GM19239 (cell line): ENCODE measurements around the gene SPATA46.

Experiments
- DNase-seq: peaks from one replicate; pipeline ENCODE4 v3.0.0; 2011; ENCODE audit warnings: low spot score; ENCODE audit not compliant: insufficient read length
- FAIRE-seq: peaks from 2 replicates; lab custom pipeline; 2011; peaks lifted over from hg19 to GRCh38; lab: Jason Lieb, UNC

The SPATA46 gene

DNA sequence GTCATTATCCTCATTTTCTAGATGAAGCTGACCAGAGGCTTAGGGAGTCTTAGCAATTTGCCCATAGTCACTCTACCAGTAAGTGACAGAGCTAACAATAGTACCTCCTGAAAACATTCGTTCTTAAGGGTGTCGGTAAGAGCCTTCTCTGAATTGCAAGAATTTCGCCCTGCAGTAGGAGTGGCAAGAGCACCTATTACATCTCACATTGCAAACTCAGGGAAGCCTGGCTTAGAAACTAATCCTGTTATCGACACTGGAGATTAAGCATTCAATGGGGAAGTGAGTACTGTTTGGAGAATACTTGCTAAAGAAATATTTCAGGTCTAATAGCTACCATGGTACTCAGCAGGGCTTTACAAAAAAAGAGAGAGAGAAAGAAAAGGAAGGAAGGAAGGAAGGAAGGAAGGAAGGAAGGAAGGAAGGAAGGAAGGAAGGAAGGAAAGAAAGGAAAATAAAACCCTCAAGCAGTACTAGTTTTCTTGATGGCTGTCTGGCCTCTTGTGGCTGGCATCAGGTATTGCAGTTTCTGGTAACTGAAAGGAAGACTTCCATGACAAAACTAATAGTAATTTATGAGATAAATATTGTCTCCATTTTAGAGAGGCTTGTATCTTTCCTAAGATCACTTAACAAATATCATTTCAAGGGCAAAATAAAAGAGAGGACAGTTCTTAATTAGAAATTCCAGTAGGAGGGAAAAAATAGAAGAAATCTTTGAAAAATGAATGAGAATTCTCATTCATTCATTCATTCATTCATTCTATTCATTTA is 15.3 kb upstream of the SPATA46 start:
- FAIRE-seq (peak; percentile 79), DNase-seq (peak; percentile 29)

DNA sequence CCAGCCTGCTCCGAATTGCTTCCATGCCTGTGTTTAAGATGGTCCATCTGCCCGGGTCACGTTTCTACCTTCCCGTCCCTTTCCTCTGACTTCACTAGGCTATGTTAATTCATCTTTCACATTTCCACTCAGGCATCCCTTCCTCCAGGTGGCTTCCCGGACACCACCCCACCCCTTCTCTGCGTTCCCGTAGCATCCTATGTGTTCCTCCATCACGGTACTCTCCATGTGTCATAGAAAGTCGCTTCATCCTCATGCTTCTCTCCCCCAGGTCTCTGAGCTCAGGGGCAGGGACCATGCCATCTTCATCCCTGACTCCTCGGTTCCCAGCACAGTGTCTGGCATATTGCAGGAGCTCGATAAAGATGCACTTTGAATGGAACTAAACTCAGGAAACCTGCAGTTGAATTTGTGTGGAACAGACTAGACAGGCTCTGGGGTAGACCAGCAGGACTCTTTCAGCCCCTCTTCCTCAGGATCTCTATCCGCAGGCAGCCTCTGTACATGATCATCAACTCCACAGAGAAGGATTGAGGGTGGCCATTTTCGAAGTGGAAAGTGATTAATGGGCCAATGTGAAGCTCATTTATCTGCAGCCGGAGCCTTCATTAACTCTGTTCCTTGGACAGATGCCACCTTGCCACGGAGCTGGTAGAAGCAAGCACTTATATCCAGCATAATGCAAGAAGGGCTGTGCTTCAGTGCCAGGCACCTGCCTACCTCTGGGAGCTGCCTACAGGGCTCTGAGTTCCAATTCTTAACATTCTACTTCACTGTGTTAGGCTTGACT is 13.9 kb upstream of the SPATA46 start:
- FAIRE-seq (no peak), DNase-seq (no peak)

DNA sequence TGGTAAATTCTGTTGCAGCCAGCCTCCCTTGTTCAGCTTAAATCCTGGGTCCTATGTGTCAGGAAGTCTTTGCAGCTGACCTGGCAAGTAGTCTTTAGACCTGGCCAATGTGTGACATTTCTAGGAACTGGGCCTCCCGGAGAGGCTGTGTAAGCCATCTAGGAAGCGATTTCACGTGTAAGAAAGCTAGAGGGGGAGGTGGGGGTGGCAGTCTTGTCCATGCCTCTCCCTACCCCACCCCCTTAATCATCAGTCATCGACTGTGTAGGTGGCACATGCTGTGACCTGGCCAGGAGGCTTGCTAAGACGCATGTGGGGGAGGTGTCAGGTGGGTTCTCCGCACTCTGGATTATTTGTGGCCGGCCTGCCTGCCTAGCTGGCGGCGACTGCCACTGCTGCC is 13.3 kb upstream of the SPATA46 start:
- DNase-seq (no peak), FAIRE-seq (no peak)

DNA sequence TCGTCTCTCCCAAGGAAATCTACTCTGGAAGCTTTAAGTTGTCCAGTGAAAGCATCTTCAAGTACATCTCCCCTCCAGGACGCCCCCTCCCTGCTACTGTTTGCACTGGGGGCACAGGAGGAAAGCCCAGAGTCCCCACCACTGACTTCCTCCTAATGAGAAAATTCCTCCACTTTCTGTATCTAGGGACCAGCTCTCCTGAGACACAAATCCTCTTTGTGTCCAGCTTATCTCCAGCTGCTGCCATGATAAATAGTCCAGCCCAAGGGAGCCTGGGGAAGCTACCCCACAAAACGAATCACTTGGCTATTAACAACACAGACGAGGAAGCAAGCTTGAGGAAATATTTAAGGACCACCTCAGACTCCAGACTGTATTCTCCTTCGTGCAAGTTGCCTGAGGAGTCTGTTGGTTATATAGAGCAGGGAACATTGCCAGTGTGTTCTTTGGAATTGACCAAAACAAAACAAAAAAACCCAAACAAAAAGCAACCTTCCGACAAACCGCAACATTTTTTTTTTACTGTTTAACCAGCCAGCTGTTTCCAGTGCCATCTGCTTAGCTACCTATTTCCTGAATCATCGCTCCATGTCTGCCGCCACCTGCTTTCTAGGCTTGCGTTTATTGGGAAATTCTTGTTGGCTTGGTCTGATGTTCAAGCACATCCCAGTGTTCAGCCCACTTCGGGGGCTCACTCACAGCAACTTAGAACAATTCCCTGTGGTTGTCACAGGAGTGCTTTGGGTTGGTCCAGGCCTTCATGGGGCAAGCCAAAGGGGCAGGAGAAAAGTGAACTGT is 12.6 kb upstream of the SPATA46 start:
- FAIRE-seq (peak; percentile 82), DNase-seq (no peak)

DNA sequence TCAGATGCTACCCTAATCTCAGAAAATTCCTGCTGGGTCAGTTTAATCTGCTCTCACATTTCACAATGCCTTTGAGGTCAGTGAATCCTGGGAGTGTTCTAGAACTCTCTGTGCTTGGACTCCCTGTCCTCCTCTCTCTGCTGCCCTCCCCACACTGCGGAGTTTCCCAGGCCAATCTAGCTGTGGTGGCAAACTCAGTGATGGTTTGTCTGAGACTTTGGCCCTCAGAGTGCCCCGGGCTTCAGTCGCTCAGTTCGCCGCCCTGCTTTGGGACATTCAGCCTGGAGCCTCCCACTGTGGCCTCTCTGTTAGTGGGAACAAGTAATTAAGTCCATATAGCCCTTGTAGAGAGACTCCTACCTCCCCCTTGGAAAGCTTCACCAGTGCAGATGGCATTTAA is 12.0 kb upstream of the SPATA46 start:
- FAIRE-seq (no peak), DNase-seq (no peak)

DNA sequence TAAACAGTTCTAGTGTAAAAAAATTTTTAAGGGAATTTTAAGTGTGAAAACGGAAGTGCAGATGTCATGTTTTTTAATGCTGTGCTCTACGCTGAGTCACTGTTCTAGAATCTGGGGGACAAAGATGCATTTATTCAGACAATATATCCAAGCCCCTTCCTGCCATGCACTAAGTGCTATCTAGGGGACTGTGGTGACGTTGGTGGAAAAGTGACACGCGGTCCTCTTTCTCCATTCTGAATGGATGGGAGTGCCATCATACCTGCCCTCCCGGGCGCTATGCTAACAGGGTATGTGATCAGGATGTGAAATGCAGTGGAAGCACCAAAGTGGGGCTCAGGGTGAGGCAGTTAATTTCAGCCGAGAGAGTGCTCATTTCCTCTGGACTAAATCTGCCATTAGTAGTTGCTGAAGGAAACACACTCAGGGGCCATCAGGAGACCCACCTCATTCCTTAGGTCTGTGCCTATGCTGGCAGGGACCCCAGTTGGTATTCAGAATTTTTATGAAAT is 11.5 kb upstream of the SPATA46 start:
- no peak for FAIRE-seq
- DNase-seq = no peak

DNA sequence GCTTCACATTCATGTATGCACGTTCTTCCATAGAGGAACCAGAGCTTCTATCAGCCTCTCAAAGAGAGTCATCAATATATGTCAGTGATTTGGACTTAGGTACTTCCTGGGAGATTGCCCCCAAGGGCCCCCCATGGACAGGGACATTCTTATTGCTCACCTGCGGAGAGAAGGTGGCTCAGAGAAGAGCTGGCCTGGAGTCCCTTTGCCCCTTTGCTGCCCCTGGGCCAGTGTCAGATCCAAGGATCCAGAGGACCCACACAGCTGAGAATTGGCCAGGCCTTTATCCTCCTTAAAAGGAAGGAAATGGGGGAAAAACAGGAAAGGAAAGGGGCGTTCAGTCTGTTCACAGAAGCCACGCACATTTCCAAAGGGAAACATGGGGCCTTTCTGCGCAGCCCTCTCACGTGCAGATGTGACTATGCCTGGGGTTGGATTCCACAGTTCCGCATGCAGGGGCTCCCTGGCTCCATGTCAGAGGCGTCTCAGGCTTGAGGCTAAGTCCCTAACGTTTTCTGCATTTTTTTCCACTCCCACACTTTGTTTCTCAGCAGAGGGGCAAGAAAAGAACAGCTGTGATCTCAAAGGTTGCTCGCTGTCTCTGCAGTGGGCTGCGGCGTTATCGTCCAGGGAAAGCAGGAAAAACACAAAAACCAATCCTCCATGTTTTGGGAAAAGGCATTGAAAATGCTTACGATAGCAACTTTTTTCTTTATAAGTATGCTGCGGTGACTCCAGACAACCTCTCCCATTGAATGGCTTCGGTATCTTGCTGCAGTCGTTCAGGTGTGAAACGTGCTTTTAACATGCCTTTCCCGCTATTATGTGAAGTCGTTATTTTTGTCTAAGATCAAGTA is 10.8 kb upstream of the SPATA46 start:
- FAIRE-seq = no peak
- no peak for DNase-seq

DNA sequence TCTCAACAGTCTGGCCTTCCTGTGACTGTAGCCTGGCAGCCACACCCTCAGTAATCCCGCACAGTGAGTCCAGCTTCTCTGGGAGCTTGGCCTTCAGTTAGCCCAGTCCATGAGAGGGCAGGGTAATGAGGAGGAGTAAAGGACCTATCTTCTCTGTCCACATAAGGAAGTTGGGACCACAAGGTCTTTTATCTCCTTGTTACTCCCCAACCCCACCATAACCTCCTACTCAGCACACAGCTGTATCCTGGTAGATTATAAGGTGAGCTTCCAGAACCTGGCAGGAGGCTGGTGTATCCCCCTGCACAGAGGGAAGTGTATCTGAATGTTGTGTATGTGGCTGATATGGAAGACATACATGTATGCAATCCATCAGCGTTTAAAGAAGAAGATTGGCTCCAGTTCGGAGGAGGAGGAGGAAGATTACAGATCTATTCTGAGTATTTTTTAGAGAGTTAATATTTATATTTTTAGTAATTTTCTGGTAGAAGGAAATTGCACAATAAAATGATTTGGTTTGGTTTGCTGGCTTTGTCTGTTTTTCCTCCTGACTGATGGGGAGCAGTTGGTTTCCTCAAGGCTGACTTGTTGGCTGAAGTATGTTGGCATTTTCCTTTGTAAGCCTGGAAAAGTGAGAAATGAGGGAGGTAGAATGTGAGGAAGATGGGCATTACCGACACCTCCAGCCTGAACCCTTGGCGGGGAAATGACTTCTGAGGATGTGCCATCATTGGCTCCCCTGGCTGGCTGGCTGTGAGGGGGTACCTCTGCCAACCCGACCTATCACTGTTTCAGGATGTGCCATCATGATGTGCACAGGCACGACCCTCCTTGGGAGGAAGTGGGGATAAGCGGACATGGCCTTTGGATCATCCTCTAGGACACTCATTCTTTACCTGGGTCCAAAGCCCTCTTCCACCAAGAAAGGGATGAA is 9.9 kb upstream of the SPATA46 start:
- FAIRE-seq = no peak
- no peak for DNase-seq

DNA sequence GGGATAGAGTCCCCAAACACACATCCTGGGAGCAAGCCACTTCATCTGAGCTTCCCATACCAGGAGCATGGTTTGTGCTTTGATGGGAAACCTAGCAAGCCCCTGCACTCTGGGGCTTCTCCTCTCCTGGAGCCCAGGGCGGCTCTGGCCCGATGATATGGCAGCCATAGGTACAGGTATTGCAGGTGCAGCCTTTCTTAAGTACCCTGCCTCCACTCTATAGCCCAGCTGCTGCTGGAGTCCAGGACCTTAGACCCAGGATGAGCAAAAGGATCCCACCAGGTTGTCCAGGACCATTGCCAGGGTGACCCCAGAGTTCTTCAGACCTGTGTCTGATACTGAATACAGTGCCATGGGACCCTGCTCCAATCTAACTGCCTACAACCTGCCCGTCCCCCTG is 9.0 kb upstream of the SPATA46 start:
- no peak for FAIRE-seq
- no peak for DNase-seq

DNA sequence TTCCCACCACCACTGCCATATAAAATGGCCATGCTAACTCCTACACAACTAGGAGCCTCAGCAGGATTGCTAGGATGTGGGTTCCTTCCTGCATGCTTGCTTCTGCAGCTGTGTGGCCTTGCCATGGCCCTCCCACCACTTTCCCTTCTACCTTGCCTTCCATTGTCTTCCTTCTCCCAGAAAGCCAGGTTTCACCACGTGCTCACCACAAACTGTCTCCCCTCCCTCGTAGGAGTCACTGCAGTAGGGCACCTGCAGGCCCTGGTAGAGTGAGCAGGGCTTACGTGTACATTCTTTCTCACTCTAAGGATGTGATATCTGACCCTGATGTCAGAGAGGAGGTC is 8.6 kb upstream of the SPATA46 start:
- no peak for DNase-seq
- no peak for FAIRE-seq

DNA sequence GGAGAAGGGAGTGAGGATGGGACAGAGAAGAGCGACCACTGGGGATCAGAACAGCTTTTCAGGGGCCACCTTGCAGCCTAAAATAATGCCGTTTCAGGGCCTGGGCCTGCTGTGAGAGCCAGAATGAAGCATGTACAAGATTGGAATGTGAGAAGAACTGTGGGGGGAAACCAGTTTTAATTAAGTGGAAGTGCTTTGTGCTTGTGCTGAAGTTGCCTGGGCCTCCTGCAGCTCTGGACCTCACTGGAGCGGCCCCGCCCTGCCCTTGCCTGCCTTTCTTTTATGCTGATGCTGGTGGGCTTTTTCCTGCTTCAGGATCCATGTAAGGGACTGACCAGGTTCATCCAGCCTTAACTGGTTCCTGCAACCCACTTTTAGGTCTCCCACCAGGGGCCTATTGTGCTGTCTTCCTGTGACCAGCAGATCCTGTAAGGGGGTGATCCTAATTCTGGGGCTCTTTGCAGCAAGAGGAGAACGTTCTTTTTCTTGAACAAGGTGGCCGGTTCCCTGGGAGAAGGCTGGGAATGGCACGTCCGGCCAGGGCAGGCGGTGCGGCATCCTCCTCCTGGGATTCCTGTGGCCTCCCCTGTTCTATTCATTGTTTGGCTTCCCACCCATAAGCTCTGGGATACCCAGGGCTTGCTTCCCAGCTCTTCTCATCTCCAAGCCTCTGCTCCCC is 8.1 kb upstream of the SPATA46 start:
- DNase-seq = no peak
- FAIRE-seq = no peak

DNA sequence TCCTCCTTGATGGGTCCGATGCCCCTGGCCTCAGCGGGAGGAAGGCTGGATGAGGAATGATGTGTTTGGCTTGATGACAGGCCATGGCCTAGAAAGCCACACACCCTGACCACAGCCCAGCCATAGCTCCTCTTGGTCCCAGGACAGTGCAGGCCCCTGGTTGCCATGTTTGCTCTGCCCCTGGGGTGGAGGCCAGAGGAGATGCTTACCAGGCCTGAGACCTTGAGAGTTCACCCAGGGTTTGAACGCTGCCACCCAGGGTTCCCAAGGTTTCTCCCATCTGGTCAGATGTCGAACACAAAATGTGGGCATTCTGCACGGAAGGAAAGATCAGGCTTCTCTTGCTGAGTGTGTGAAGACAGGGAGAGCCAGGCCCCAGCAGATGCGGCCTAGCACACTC is 7.5 kb upstream of the SPATA46 start:
- DNase-seq = no peak
- FAIRE-seq = no peak

DNA sequence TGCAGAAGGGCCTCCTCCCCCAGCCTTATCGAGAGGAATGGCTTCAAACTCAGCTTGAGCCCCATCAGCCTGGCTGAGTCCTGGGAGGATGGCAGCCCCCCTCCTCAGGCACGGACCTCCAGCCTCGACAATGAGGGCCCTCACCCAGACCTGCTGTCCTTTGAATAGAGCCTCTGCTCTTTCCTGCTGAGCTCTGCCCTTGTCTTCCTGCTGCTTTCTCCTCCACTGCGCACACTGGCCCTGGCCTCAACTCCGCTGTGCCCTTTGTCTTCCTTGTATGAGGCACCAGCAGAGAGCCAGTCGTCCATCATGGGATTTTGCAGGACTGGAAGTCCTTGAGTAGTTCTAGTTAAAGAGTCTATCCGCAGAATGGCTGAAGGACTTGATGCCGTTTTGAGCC is 6.9 kb upstream of the SPATA46 start:
- DNase-seq = no peak
- FAIRE-seq = no peak

DNA sequence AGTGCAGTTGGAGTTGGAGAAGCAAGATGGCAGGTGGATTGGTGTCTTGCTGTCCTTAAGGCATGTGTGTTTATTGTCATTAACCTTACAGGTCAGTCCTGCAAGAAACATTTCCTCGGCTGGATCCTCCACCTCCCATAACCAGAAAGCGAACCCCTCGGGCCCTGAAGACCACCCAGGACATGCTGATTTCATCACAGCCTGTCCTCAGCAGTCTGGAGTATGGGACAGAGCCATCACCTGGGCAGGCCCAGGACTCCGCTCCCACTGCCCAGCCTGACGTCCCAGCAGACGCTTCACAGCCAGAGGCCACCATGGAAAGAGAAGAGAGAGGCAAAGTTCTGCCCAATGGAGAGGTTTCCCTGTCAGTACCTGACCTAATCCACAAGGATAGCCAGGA is 6.4 kb upstream of the SPATA46 start:
- DNase-seq (no peak), FAIRE-seq (no peak)

DNA sequence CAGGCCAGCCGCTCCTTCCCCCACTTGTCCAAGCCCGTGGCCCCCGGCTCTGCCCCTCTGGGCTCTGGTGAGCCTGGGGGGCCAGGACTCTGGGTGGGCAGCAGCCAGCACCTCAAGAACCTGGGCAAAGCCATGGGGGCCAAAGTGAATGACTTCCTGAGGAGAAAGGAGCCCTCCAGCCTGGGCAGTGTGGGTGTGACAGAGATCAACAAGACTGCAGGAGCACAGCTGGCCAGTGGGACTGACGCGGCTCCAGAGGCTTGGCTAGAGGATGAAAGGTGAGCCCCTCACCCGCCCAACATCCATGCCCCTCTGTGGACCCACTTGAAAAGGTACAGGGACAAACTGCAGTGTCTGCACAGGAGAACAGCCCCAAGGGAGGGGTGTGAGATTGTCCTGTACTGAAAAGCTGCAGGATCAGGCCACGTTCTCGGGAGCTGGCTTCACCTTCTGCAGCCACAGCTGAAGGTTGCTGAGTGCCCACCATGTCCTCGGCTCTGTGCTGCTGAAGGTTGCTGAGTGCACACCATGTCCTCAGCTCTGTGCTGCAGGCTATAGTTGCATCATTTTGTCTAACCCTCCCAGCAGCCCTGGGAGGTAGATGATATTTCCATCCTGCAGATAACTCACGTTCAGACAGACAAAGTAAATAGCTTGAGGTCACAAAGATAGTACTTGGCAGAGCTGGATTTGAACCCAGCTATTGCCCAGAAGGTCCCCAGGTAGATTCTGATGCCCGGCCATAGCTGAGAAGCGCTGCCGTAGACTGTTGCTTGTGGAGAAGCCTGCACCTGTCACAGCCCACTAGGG is 5.5 kb upstream of the SPATA46 start:
- DNase-seq = no peak
- no peak for FAIRE-seq

DNA sequence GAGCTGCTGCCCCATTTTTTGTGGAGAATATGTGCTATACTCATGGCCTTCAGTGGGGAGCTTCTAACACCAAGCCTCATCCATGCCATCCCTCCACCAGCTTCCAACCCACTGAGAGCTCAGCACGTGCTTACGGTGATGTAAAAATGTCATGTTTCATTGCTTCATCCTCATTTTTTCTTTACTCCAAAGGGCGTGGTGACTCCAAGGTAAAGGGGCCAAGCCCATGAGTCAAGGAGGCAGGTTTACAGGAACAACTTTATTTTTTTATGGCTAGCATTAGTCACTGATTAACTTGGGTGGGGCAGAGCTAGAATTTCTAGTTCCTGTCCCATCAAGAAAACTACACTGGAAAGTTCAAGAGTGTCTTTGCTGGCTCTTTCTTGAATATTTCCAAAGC is 4.7 kb upstream of the SPATA46 start, which contains the start of gene C1orf226:
Gene C1orf226, plus strand, starts transcription at position 346 of the 400 bp plus-strand sequence. CDS start 174 bp downstream, outside the sequence.
- no peak for FAIRE-seq
- no peak for DNase-seq

DNA sequence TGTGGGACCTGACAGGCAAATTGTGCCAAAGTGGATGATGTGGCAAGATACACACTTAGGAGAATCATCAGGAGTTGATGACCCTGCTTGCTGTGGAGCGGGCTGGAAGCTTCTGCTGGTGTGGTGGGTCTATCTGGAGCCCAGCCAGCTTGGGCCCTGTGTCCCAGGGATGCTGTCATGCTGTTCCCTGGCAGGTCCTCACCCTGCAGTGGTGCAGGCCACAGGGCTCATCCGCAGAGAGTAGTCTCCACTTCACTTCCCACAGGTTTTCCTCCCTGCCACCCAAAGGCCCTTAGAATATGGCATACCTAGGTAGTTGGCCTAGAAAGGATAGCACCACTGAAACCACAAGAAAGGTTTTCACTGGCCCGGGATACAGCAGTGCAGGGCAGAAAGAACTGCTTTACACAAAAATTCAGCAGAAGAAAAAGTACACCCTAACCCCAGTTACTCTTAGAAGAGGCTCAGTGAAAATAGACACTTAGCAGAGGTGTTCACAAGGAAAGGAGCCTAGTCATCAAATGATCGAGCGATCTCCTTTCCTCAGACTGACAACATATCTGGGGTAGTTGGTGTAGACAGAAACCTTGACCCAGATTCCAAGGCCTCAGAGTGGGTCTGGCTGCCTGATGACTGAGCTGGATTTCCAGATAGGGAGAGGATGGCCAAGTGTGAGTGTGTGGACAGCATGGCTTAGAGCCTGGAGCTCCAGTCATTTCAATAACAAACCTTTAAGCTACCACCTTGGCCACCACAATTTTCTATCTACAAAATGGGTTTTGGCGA is 3.6 kb upstream of the SPATA46 start:
- DNase-seq (no peak), FAIRE-seq (no peak)
